22Rv1 (cell line): ENCODE data around the gene ZNF564.

Experiments
- ZFX ChIP-seq: fragments of 450-650 bp; IDR thresholded peaks from 2 replicates; pipeline ENCODE4 v1.6.1; 2017; ENCODE audit warnings: antibody characterized with exemption, borderline replicate concordance
- TF ChIP-seq, protein P1 (sequence below): fragments of 450-650 bp; IDR thresholded peaks from 2 replicates; pipeline ENCODE4 v1.5.1; 2017; ENCODE audit warnings: mild to moderate bottlenecking

DNA sequence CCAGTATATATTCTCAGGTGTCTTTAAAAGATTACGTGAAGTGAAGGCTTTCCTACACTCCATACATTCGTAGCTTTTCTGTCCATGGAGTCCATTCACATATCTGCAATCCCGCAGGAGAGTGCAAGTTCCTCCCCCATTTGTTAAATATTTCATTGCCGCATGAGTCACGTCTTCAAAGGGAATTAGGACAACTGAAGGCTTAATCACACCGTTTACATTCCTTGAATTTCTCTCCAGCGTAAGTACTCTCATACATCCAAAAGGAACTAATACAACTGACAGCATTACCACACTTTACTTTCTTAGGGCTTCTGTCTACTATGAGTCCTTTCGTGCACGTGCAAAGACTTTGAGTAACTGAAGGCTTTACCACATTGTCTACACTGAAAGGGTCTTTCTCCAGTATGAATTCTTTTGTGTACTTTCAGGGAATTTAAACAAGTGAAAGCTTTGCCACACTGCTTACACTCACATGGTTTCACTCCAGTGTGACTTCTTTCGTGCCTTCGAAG lies 29.0 kb upstream of the ZNF564 start:
- TF ChIP-seq, protein P1, sequence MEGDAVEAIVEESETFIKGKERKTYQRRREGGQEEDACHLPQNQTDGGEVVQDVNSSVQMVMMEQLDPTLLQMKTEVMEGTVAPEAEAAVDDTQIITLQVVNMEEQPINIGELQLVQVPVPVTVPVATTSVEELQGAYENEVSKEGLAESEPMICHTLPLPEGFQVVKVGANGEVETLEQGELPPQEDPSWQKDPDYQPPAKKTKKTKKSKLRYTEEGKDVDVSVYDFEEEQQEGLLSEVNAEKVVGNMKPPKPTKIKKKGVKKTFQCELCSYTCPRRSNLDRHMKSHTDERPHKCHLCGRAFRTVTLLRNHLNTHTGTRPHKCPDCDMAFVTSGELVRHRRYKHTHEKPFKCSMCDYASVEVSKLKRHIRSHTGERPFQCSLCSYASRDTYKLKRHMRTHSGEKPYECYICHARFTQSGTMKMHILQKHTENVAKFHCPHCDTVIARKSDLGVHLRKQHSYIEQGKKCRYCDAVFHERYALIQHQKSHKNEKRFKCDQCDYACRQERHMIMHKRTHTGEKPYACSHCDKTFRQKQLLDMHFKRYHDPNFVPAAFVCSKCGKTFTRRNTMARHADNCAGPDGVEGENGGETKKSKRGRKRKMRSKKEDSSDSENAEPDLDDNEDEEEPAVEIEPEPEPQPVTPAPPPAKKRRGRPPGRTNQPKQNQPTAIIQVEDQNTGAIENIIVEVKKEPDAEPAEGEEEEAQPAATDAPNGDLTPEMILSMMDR = no peak
- no peak for TF ChIP-seq ZFX
